Retina (tissue), 1 donor: ENCODE measurements around the gene RBM23.
"Not testable (repeated sequence)": the region's sequence is repeated elsewhere in the genome, so short reads cannot be mapped to it uniquely, and the experiment has no call there.

Source experiments
- DNase-seq: peaks from one replicate; pipeline ENCODE4 v3.0.0-alpha.2; 2016

RBM23 gene

DNA sequence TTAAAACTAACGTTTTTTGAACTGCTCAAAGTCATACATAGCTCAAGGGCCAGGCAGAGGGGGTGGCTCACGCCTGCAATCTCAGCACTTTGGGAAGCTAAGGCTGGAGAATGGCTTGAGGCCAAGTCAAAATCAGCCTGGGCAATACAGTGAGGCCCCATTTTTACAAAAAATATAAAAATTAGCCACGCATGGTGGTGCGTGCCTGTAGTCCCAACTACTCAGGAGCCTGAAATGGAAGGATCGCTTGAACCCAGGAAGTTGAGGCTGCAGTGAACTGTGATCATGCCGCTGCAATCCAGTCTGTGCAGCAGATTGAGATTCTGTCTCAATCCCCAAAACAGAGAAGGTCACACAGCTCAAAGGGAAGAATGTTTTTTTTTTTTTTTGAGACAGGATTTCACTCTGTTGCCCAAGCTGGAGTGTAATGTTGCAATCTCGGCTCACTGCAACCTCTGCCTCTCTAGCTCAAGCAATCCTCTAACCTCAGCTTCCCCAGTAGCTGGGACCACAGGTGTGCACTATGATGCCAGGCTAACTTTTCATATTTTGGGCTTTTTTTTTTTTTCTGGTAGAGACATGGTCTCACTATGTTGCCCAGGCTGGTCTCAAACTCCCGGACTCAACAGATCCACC lies 2.9 kb downstream of the RBM23 start:
- DNase-seq: no peak

GRCh38 chr14:22914836-22915235 lies 4.1 kb downstream of the RBM23 start:
- not testable (repeated sequence) for DNase-seq

GRCh38 chr14:22910916-22911315 lies 8.0 kb downstream of the RBM23 start:
- DNase-seq: no peak

- DNase-seq: no peak
Measured at GRCh38 chr14:22908601-22909000, 10.3 kb downstream of the RBM23 start.

DNA sequence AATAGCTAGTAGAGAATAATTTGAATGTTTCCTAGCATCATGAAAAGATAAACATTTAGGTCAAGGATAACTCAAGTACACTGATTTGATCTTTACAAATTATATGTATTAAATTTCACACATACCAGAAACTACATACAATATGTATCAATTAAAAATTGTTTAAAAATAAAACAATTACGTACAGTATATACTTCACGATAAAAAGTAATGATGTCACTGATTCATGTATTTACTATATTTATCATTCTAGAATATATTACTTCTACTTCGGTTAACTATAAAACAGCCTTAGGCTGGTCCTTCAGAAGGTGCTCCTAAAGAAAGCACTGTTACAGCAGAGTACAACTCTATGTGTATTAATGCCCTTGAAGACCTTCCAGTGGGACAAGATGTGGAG lies 11.5 kb downstream of the RBM23 start:
- no peak for DNase-seq

GRCh38 chr14:22906073-22906472 lies 12.9 kb downstream of the RBM23 start:
- no peak for DNase-seq

DNA sequence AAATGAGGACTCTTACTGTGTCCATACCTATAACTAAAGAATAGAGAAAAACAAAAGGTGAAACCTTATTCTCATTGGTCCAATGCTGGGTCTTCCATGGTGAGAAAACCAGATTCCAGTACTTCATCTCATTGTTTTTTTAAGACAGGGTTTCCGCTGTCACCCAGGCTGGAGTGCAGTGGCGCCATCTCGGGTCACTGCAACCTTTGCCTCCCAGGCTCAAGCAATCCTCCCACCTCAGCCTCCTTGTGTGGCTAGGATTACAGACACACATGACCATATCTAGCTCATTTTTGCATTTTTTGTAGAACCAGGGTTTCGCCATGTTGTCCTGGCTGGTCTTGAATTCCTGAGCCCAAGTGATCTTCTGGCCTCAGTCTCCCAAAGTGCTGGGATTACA lies 13.3 kb downstream of the RBM23 start:
- DNase-seq: no peak

- no peak for DNase-seq
Measured at GRCh38 chr14:22903742-22904087, 15.2 kb downstream of the RBM23 start.

DNA sequence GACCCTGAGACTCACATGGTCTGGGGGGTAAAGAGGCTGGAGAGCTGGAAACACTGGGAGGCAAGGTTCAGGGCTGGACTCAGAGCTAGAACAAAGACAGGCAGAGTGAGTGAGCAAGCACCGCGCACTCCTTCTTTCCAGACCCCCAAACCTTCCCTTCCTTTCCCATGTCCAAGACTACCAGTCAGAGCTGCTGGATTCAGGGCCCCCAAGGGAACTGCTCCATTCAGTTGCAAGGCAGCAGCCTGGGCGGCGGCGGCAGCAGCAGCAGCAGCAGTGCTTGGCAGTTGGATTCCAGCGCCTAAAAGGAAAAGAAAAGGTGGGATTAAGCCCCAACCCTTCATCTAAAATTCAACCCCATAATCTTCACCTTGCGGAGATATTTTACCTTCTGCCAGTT lies 17.1 kb downstream of the RBM23 start:
- DNase-seq: no peak

DNA sequence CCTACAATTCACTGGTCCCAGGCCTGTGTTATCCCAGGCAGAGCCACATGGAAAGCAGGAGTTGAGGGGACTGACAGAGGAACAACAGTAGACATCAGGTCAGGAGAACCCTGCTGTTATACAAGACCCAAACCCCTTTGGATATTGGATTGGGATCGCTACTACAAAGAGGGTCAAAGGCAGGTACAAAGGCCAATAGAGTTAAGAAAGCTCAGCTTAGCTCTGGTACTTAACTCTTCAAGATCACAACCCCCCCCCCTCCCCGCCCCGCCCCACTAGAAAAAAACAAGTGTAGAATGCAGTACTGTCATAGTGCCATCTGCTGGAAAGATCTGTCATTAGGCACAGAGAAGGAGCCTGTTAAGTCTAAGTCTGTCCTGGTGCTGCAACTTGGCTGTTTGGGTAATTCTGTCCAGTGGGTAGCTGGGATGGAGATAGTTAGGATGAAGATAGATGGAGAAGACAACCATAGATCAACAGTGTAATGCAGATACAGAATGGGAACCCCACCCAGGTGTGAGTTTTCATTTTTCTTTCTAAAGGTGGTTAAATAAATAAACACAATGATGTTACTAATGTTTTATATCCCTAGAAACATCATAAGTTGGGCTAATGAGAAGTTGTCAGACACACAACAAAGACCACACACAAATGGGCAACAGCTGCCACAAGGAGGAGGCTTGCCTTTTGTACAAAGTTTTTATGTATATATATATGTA lies 18.7 kb downstream of the RBM23 start:
- peak; percentile 61 for DNase-seq

DNA sequence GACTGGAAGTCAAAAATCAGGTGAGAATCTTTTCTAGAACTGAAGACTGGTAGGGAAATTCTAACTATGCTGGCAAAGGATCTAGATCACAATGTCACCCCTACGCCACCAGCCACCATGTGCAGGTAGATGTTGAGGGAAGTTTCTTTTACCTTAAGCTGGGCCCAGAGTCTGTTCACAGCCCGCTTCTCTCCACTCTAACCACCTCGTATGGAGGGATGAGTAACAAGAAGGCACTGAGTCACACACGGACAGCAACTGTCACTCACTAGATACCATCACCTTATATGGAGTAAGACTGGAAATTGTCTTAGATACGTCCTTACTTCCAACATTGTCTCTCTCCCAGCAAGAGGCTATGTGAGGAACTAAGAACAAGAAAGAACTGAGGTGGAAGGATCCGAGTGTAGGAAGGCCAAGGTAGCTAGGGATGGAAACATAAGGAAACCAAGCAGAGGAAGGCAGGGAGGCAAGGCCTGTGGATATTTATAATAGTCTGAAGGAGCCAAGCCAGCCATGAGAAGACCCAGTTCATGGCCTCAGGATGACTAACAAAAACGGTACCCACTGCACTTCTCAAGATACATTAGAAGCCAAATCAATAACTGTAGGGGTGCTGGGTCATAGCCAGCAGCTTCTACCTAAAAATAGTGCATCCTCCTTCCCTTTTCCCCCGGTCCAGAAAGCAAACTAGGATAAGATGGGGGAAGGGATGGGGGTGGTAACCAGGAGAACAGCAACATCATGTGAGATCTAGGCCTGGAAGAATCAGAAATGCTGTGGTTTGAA lies 20.5 kb downstream of the RBM23 start:
- no peak for DNase-seq

DNA sequence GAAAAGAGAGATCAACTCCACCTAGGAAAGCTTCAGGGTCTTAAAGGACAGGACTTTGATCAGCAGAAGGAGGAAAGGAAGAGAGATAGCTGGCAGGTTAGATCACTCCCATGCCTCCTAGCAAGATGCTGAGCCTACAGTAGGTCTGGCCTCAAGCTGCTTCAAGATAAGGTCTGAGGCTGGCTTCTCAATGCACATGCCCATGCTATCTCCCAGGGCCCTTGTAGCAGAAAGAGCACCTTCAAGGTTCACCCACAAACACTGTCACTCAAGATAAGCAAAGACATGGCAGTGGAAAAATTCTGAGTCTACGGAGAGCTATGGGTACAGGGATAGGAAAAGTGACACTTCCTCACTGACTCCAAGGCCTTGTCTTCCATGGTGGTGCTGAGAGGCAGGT lies 21.6 kb downstream of the RBM23 start:
- no peak for DNase-seq

- DNase-seq: no peak
Measured at GRCh38 chr14:22896760-22897159, 22.2 kb downstream of the RBM23 start.

GRCh38 chr14:22896356-22896755 lies 22.6 kb downstream of the RBM23 start:
- DNase-seq: no peak

GRCh38 chr14:22895402-22895801 lies 23.5 kb downstream of the RBM23 start:
- DNase-seq: no peak

DNA sequence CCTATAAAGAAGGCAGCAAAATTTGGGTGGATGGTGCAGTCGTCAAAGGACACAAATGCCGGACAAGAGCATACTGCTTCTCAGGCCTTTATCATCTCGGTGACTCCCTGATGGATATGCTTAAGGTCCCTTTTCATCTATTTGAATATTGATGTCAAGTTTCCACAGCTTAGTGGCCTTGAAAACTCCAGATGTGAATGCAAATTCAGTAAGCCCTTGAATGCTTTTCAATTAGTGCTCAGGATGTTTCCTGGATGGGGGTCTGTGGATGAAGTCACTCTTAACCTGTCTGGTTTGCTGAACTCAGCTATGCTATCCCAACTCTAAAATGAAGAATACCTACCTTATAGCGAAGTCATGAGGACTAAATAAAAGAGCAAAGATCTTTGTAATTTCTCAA lies 25.2 kb downstream of the RBM23 start:
- no peak for DNase-seq

- no peak for DNase-seq
Measured at GRCh38 chr14:22892488-22892887, 26.5 kb downstream of the RBM23 start.

GRCh38 chr14:22890416-22890815 lies 28.5 kb downstream of the RBM23 start:
- no peak for DNase-seq

DNA sequence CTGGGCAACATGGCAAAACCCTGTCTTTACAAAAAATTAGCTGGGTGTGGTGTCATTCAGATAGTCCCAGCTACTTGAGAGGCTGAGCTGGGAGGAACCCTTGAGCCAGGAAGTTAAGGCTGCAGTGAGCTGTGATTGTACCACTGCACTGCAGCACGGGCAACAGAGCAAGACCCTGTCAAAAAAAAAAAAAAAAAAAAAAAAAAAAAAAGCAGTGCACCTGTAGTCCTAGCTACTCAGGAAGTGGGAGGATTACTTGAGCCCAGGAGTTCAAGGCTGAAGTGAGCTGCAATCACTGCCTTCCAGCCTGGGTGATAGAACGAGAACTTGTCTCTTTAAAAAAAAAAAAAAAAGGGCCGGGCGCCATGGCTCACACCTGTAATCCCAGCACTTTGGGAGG lies 30.3 kb downstream of the RBM23 start:
- no peak for DNase-seq

GRCh38 chr14:22887990-22888378 lies 31.0 kb downstream of the RBM23 start:
- DNase-seq: peak; percentile 39

- DNase-seq: peak; percentile 90
Measured at GRCh38 chr14:22887260-22887989, 31.5 kb downstream of the RBM23 start.

- DNase-seq: peak; percentile 93
Measured at GRCh38 chr14:22886500-22887259, 32.3 kb downstream of the RBM23 start.

DNA sequence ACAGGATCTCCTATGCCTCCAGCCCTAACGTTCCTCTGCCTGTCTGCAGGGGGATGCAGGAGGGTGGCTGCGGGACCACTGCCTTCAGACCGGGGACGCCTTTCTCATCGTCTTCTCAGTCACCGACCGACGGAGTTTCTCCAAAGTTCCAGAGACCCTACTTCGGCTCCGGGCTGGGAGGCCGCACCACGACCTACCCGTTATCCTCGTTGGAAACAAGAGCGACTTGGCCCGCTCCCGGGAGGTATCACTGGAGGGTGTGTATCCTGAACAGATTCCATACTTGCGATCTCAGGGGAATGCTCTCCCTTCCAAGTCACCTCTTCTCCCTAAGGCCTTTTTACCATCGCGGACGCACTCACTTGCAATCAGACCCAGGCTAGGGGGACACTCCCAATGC lies 33.0 kb downstream of the RBM23 start:
- no peak for DNase-seq
